GM04504 (cell line): Measurements from ENCODE around the gene H1-8.
"Not testable (repeated sequence)": the region's sequence is repeated elsewhere in the genome, so short reads cannot be mapped to it uniquely, and the experiment has no call there.

Source experiments
- DNase-seq: peaks from one replicate; pipeline ENCODE4 v3.0.0-alpha.2; 2012; ENCODE audit warnings: low read depth

Gene H1-8

DNA sequence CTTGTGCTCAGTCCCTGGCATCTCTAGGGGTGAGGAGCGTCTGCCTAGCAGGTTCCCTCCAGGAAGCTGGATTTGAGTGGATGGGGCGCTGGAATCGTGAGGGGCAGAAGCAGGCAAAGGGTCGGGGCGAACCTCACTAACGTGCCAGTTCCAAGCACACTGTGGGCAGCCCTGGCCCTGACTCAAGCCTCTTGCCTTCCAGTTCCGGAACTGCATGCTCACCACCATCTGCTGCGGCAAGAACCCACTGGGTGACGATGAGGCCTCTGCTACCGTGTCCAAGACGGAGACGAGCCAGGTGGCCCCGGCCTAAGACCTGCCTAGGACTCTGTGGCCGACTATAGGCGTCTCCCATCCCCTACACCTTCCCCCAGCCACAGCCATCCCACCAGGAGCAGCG, 9.6 kb upstream of the H1-8 start:
- DNase-seq, result no peak

DNA sequence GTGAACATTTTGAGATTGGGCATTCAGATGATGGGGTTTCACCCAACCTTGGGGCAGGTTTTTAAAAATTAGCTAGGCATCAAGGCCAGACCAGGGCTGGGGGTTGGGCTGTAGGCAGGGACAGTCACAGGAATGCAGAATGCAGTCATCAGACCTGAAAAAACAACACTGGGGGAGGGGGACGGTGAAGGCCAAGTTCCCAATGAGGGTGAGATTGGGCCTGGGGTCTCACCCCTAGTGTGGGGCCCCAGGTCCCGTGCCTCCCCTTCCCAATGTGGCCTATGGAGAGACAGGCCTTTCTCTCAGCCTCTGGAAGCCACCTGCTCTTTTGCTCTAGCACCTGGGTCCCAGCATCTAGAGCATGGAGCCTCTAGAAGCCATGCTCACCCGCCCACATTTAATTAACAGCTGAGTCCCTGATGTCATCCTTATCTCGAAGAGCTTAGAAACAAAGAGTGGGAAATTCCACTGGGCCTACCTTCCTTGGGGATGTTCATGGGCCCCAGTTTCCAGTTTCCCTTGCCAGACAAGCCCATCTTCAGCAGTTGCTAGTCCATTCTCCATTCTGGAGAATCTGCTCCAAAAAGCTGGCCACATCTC, 8.4 kb upstream of the H1-8 start:
- DNase-seq, result no peak

DNA sequence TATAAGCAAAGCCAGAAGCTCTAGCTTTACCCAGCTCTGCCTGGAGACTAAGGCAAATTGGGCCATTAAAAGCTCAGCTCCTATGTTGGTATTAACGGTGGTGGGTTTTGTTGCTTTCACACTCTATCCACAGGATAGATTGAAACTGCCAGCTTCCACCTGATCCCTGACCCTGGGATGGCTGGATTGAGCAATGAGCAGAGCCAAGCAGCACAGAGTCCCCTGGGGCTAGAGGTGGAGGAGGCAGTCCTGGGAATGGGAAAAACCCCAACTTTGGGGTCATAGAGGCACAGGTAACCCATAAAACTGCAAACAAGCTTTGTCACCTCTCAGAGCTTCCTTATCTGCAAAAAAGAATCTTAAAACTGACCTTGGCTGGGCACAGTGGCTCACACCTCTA, 7.9 kb upstream of the H1-8 start:
- no peak for DNase-seq

DNA sequence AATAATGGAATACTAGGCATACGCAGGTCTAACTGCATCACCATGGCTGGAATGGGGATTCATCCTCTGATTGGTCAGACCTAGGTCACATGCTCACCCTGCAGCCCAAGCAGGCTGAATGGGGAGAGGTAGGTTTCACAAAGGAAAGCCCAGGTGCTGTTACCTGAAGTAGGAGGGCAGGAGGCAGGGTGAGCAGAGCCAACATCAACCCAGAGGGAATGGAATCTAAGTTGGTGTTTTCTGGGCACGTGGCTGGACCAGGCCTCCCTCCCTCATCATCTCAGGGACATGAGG, 6.7 kb upstream of the H1-8 start:
- DNase-seq, result no peak

DNA sequence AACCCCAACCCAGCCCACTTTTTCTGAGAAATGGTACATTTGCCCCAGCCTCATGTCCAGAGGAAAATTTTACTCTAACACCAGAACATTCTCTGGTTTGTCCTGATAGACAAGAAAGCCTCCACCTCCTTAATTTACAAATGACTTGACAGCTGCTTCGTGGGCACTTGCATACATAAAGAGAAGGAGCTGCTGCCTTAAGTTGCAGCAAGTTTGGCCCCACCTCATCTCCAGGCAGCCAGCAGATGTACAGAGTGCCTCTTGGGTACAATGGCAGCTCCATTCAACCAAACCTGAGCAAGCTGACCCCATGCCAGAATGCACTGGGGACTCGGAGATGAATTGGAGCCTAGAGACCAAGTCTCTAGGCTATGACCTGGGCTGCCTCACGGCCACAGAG, 6.2 kb upstream of the H1-8 start:
- DNase-seq, result no peak

DNA sequence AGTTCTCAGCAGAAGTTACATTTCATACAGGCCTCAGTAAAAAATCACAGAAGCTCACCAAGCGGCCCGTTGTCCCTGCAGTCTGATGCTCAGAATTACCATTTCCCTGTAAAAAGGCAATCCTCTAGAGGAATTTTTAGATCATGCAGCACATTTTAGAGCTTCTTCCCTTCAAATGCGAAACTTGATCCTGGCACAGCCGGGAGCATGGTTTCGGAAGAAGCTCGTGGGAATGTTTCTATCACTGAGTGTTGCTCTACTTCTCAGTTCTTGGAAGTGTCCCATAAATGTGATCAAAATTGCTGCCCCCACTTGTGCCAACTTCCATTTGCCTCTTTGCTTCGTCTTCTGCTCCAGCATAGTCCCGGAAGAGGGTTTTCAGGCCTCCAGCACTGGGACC, 3.8 kb upstream of the H1-8 start:
- DNase-seq, result no peak

DNA sequence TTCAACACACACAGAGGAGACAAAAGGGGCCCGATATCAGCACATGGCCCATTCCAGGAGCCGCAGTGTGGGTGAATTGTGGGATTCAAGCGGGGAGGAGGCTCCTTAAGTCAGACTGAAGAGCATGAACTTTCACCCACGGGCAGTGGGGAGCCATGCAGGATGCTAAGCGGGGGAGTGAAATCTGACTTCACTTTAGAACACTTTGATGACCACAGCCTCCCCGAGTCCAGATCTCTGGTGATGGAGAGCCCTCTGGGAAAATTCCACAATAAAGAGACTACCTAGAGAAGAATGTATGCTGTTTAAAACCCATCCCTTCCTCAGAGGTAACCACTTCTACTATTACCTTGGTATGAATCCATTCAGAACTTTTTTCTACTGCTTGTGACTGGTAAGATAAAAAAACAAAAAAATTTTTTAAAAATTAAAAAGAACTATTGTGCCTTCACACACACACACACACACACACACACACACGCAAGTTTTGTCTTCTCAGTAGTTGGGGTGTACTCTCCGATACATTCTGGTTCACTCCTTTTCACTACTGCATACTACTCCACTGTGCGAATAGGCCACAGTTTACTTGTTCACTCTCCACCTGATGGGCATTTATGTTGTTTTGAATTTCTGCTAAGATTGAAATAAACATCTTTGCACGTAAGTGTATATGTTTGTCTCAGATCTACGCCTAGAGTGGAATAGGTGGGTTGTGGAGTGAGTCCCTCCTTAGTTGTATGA, 2.0 kb upstream of the H1-8 start:
- DNase-seq, result no peak

DNA sequence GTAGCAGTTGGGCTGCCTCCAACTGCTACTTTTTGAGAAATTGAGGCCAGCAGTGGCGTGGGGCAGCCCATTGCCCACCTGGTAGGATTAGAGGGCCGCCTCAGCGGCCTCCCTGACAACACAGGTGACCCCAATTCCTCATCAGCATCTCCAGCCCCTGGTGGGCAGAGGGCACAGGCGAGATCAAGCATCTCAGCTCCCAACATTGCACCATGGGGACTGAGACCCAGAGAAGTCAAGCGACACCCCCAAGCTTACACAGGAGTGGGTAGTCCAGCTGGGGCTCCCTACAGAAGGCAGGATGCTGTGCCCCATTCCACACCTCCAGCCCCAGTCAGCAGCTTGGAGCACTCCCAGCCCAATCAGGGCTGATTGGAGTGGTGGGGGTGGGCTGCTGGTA, 228 bp upstream of the H1-8 start:
- DNase-seq, result no peak

DNA sequence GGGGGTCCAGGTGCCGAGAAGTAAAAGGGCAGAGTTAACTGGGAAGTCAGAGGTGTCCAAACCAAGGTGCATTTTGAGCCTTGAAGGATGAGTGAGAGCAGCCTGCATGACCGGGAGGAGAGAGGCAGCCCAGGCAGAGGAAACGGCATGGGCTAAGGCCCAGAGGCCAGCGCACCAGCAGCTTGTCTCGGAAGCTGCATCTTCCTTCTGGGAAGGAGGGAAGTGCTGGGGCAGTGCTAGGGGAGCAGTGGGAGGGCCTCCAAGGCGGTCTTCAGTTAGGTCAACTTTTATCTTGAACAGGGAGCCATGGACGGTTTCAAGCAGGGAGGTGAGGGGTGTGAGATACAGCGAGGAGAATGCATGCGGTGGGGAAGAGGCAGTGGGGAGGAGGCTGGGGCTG, 1.0 kb downstream of the H1-8 start:
- DNase-seq, result no peak

DNA sequence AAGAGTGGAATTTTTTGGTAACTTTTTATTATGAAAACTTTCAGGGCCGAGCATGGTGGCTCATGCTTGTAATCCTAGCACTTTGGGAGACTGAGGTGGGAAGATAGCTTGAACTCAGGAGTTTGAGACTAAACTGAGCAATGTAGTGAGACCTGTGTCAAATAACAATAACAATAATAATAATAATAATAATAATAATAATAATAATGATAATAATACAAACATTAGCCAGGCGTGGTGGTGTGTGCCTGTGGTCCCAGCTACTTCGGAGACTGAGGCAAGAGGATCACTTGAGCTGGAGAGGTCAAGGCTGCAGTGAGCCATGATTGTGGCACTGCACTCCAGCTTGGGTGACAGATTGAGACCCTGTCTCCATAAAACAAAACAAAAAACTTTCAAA, 3.0 kb downstream of the H1-8 start:
- not testable (repeated sequence) for DNase-seq

DNA sequence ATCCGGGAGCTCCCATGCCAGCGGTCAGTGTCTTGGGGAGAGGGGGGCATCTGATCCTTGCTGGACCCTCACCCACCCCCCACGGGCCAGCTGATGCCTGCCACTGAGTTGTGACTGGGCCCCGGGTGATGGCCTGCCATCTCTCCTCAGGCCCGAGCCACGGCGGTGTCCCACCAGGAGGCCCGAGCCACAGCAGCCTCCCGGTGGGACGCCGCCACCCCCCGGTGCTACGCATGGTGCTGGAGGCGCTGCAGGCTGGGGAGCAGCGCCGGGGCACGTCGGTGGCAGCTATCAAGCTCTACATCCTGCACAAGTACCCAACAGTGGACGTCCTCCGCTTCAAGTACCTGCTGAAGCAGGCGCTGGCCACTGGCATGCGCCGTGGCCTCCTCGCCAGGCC, 4.3 kb downstream of the H1-8 start:
- no peak for DNase-seq

DNA sequence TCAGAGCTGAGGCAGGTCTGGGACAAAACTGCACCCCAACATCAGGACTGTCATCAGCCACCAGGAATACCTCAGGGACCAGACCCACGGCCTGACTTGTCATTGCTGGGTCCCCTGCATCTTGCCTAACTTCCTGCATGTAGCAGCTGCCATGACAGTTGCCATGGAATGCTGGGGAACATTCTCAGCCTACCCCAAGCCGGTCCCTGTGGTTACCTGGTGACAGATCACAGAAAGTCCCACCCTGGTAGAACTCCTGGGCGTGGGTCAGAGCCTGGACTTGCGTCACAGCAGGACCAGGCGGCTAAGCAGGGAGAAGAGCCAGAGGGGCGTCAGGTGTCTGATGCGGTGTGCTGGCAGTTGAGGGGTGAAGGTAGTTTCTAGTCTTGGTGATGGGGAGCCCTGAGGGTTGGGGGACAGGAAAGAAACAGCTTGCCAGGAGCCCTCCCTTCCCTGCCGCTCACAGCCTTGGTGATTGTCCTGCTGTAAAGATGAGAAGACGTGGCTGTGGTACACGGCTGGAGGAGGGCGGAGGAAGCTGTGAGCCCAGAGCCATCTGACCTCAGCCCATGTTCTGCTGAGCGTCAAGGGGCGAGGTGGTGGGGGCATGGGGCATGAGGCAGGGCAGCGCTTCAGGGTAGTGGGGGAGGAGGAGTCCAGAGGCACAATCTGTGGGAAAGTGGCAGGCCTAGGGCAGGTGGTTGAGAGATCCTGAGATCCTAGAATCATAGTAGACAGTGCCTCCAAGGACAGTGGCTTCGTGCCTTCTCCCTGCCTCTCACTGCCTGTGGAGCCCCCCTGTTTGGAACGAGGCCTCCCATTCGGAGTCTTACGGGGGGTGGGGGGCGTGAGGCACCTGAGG, 5.4 kb downstream of the H1-8 start:
- no peak for DNase-seq

DNA sequence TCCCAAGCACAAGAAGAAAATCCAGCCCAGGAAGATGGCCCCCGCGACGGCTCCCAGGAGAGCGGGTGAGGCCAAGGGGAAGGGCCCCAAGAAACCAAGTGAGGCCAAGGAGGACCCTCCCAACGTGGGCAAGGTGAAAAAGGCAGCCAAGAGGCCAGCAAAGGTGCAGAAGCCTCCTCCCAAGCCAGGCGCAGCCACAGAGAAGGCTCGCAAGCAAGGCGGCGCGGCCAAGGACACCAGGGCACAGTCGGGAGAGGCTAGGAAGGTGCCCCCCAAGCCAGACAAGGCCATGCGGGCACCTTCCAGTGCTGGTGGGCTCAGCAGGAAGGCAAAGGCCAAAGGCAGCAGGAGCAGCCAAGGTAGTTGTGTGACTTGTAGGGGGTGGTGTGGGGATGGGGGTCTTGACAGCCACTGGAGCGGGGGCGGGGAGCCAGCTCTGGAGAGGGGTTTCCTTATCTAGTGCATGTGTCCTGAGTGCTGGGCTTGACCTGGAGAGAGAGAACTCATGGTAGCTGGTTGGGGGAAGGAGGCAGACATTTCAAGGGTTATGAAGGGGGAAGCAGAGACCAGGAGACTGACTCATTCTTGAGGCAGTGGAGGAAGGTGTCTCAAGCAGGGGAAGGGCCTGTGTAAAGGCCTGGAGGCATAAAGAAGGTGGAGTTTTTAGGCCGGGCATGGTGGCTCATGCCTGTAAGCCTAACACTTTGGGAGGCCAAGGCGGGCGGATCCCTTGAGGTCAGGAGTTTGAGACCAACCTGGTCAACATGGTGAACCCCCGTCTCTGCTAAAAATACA, 6.2 kb downstream of the H1-8 start:
- no peak for DNase-seq

DNA sequence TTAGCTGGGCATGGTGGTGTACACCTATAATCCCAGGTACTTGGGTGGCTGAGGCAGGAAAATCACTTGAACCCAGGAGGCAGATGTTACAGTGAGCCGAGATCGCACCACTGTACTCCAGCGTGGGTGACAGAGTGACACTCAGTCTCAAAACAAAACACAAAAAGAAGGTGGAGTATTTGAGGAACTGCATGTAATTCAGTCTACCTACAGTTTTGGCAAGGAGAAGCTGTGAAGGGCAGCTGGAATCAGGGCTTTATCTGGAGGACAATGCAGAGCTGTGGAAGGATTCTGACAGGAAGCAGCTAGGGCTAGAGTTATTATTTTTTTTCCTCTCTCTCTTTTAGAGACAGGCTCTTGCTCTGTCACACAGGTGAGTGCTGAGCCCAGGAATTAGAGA, 6.8 kb downstream of the H1-8 start:
- DNase-seq, result no peak

DNA sequence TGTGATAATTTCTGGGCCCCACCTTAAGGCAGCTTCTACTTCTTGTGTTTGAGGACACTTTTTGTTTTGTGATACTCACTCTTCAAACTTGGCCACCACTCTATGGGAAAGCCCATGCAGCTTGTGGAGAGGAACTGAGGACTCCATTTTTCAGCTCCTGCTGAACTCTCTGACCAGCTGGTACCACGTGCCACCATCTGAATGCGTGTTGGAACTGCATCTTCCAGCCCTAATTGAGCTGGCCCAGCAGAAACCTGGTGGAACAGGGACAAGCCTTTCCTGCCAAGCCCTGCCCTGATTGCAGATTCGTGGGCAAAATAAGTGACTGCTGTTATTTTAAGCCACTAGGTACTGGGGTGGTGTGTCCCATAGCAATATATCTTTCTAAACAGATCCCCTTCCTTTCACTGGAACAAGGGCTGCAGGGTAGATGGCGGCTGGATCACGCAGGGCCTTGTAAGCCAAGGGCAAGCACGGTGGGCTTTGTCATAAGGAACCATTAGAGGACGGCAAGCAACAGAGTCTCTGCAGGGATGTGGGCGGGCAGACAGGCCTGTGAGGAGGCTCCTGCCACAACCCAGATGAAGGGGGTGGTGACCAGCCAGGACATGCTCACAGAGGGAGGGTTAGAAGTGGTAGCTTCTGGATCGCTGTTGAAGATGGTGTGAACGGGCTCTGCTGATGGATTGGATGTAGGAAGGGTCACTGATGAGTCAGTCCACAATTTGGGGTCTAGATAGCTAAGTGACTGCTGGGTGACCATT, 9.5 kb downstream of the H1-8 start:
- no peak for DNase-seq

DNA sequence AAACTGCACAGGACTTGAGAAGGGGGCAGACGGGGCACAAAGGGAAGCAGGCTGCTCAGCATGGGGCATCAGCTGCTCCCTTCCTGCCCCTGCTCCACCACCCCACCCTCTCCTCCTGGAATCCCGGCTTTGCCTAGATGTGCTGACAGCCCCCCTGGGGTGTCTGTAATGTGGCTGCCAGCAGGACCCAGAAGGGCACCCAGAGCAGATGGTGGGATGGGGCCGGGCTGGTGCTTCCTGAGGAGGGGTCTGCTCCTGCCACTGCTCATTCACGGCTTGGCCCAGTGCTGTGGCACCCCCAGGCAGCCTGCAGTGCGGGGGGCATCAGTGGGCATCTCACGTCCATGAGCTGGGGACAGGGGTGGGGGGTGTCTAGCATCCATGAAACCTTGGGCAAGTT, 10.2 kb downstream of the H1-8 start:
- no peak for DNase-seq

DNA sequence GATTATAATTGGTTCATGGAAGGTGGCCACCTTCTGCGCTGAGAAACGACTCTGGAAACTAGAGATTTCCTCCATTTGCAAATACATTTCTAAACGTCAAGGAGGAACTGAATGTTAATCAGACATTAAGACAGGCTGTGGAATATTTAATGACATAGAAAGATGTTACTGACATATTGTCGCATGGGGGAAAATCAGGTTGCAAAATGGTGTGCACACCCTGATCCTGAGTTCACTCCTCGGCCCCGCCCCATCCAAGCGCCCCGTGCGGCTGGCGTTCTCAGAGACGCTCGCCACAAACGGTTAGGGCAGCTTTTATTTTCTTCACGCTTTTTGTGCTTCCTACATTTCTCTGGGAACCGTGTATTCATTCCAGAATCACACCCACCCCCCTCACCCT, 10.7 kb downstream of the H1-8 start:
- no peak for DNase-seq

DNA sequence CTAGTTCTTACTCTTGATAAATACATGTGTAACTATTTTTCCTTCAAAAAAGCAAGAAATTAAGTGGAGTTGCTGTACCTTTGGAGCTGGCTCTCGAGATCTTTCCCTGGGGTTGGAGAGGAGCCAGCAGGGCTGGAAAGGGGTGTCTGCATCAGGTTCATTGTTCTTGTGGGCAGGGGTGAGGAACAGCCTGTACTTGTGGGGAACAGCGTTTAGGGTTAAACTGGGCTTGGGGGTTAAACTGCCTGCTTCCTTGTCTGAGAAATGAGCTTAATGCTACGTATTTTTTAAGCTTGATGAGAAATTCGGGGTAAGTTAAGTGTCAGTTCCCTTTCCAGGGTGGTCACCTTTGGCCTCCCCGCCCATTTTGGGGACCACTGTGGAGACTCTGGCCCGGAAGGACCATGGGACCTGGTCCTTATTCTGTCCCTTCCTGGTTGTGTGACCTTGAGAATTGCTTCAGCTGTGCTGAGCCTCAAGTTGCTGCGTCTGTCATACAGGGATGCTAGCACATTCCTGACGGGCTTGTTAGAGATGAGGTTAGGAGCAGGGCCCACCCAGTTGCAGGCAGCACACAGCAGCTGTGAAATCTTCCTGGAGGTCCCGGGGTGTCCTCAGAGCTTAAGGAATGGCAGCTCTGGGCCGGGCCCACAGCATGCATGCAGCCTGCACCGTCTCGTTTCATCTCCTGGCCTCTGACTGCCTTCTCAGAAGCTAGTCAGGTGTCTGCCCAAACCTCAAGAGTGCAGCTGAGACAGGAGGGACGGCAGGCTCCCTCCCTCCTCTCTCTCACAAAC, 11.6 kb downstream of the H1-8 start:
- DNase-seq, result no peak

DNA sequence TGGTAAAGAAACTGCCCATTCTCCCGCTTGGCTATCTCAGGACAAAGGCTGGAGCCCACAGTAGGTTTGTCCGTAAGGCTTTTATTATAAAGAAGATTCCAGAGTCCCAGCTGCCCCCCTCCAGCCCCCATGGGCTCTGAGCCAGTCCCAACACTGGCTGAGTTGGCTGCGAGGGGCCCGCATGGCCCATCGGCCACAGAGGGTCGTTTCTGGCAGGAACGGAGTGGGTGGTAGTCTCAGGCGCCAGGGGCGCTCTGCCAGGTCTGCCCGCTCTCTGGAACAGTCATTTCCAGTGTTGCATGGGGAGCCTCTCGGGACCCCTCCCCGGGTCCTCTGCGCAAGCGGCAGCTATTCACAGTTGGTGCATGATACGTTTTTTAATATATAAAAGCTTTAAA, 12.2 kb downstream of the H1-8 start:
- DNase-seq, result no peak

DNA sequence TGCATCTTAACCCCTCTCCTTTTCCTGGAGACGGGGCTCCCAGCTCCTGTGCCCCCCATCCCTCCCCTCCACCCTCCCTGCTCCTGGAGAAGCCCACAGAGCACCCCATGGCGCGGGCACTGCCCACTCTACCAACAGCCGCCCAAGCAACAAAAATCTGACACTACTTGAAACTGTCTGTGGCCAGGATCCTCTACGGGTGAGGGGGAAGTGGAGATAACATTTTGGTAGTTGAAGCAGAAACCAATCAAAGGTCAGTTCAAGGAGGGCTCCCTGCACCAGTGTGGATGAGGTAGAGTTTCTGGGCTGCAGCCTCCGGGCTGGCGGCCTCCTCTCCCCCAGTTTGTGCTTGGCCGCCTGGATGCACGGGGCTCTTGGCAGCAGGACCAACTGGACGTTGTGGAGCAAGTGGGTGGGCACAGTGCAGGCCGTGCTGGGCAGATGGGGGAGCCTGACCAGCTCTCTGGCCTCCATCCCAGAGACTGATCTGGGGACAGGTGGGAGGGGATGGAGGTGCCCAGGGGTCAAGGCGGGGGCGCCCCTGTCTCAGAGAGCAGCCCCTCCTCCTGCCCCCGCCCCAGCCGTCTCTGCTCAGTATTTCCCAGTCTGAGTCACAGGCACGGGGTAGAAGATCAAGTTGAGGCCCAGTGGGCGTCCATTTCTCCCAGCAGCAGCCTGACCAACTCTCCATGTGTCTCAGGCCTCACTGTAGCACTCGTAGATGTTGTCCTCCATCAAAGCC, 12.8 kb downstream of the H1-8 start:
- DNase-seq, result no peak

DNA sequence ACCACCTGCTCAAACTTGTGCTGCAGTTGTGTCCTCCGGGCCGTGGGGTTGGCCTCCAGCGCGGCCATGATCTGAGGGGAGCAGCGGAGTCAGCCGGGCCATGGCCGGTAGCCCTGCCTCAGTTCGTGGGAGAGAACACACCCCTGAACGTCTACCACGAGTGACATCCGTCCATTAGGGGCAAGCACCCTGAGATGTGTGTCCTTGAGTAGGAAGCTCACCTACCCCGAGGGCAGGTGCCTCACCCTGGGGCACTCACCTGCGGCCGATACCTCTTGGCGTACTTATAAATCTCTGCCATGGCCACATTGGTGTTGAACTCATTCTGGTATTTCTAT, 13.4 kb downstream of the H1-8 start:
- no peak for DNase-seq
